ENCODE data around the gene SPATA20. TPM values are rescaled to one million over a fixed set of nuclear protein-coding genes. Genes with fewer than 3 reads are reported as not detected.
A peak's percentile ranks its signal among the peaks of the same experiment; 100 is the strongest.

The SPATA20 gene
- total and polyA plus RNA-seq, 2 of the 13 experiments (the other 11 are each of a cell fraction or from before 2014, with no cell fraction given), result 36.1 to 64.8 TPM

DNA sequence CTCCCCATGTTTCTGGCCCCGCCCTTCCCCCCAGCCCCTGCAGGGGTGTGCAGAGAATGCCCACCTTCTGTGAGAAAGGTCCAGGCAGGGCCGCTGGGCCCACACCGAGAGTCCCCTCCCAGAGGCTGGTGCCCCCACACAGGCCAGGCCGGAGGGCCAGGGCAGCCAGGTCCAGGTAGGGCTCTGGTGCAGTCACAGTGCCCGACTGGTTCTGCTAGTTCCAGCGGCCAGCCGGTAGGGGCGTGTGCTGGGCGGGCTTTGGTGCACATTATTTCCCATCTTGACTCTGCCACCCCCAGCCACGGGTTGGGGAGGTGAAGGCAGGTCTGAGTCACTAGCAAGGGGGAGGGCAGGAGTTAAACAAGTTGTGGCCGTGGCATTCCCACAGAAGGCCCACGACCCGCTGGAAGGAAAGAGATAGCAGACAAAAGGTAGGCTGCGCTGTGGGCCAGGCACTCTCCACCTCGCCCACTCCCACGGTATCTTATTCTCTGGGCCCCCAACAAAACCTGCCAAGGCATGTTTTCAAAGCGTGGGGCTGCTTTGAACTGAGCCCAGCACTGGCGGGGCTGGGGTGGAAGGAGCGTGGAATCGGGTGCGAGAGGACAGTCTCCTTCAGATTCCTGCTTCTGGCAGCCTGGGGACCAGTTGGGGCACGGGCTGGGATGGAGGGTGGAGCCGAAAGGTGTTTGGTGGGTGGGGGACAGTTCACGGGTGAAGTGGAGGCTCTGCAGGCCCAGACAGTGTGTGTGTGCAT, 12.6 kb upstream of the SPATA20 start (continued):
- TF ChIP-seq, protein P1, sequence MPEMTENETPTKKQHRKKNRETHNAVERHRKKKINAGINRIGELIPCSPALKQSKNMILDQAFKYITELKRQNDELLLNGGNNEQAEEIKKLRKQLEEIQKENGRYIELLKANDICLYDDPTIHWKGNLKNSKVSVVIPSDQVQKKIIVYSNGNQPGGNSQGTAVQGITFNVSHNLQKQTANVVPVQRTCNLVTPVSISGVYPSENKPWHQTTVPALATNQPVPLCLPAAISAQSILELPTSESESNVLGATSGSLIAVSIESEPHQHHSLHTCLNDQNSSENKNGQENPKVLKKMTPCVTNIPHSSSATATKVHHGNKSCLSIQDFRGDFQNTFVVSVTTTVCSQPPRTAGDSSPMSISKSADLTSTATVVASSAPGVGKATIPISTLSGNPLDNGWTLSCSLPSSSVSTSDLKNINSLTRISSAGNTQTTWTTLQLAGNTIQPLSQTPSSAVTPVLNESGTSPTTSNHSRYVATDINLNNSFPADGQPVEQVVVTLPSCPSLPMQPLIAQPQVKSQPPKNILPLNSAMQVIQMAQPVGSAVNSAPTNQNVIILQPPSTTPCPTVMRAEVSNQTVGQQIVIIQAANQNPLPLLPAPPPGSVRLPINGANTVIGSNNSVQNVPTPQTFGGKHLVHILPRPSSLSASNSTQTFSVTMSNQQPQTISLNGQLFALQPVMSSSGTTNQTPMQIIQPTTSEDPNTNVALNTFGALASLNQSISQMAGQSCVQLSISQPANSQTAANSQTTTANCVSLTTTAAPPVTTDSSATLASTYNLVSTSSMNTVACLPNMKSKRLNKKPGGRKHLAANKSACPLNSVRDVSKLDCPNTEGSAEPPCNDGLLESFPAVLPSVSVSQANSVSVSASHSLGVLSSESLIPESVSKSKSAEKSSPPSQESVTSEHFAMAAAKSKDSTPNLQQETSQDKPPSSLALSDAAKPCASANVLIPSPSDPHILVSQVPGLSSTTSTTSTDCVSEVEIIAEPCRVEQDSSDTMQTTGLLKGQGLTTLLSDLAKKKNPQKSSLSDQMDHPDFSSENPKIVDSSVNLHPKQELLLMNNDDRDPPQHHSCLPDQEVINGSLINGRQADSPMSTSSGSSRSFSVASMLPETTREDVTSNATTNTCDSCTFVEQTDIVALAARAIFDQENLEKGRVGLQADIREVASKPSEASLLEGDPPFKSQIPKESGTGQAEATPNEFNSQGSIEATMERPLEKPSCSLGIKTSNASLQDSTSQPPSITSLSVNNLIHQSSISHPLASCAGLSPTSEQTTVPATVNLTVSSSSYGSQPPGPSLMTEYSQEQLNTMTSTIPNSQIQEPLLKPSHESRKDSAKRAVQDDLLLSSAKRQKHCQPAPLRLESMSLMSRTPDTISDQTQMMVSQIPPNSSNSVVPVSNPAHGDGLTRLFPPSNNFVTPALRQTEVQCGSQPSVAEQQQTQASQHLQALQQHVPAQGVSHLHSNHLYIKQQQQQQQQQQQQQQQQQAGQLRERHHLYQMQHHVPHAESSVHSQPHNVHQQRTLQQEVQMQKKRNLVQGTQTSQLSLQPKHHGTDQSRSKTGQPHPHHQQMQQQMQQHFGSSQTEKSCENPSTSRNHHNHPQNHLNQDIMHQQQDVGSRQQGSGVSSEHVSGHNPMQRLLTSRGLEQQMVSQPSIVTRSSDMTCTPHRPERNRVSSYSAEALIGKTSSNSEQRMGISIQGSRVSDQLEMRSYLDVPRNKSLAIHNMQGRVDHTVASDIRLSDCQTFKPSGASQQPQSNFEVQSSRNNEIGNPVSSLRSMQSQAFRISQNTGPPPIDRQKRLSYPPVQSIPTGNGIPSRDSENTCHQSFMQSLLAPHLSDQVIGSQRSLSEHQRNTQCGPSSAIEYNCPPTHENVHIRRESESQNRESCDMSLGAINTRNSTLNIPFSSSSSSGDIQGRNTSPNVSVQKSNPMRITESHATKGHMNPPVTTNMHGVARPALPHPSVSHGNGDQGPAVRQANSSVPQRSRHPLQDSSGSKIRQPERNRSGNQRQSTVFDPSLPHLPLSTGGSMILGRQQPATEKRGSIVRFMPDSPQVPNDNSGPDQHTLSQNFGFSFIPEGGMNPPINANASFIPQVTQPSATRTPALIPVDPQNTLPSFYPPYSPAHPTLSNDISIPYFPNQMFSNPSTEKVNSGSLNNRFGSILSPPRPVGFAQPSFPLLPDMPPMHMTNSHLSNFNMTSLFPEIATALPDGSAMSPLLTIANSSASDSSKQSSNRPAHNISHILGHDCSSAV (CRISPR knock-in tag; IDR thresholded peaks at IDR 0.05; ENCODE audit: borderline replicate concordance), result no peak
- no peak for TF ChIP-seq TBP (CRISPR knock-in tag; IDR thresholded peaks at IDR 0.05)
- peak; percentile 12 for TF ChIP-seq ZNF883 (CRISPR knock-in tag; IDR thresholded peaks at IDR 0.05; ENCODE audit: not compliant biosample characterization)
- TF ChIP-seq JUND (CRISPR knock-in tag; IDR thresholded peaks at IDR 0.05), result no peak
- no peak for TF ChIP-seq HNF4G (IDR thresholded peaks at IDR 0.05; ENCODE audit: borderline replicate concordance, low read depth, low read length)
- TF ChIP-seq HNF4G (CRISPR knock-in tag; IDR thresholded peaks at IDR 0.05; ENCODE audit: borderline replicate concordance, low read depth), result no peak
- TF ChIP-seq ADNP (CRISPR knock-in tag; IDR thresholded peaks at IDR 0.05), result no peak
- TF ChIP-seq, protein P2, sequence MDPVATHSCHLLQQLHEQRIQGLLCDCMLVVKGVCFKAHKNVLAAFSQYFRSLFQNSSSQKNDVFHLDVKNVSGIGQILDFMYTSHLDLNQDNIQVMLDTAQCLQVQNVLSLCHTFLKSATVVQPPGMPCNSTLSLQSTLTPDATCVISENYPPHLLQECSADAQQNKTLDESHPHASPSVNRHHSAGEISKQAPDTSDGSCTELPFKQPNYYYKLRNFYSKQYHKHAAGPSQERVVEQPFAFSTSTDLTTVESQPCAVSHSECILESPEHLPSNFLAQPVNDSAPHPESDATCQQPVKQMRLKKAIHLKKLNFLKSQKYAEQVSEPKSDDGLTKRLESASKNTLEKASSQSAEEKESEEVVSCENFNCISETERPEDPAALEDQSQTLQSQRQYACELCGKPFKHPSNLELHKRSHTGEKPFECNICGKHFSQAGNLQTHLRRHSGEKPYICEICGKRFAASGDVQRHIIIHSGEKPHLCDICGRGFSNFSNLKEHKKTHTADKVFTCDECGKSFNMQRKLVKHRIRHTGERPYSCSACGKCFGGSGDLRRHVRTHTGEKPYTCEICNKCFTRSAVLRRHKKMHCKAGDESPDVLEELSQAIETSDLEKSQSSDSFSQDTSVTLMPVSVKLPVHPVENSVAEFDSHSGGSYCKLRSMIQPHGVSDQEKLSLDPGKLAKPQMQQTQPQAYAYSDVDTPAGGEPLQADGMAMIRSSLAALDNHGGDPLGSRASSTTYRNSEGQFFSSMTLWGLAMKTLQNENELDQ (CRISPR knock-in tag; IDR thresholded peaks at IDR 0.05; ENCODE audit: borderline replicate concordance), result no peak
- no peak for TF ChIP-seq FOXO1 (CRISPR knock-in tag; IDR thresholded peaks at IDR 0.05)
- TF ChIP-seq STAG1 (CRISPR knock-in tag; IDR thresholded peaks at IDR 0.05), result peak; percentile 21; the same call in 1 of the 2 replicates
- TF ChIP-seq, protein P3, sequence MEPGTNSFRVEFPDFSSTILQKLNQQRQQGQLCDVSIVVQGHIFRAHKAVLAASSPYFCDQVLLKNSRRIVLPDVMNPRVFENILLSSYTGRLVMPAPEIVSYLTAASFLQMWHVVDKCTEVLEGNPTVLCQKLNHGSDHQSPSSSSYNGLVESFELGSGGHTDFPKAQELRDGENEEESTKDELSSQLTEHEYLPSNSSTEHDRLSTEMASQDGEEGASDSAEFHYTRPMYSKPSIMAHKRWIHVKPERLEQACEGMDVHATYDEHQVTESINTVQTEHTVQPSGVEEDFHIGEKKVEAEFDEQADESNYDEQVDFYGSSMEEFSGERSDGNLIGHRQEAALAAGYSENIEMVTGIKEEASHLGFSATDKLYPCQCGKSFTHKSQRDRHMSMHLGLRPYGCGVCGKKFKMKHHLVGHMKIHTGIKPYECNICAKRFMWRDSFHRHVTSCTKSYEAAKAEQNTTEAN (CRISPR knock-in tag; conservative IDR thresholded peaks at IDR 0.05), result no peak
- TF ChIP-seq ZNF20 (CRISPR knock-in tag; IDR thresholded peaks at IDR 0.05), result no peak

All from HepG2 (cell line).